Astrocyte of the spinal cord (primary cell): ENCODE measurements around the gene STAC2.

ENCODE experiments used
- DNase-seq: peaks from one replicate; pipeline ENCODE4 v3.0.0; 2011; ENCODE audit warnings: low read depth, low spot score
- H3K4me3 ChIP-seq: 2 replicates; pipeline ENCODE4 v1.5.1; 2011; ENCODE audit warnings: low read depth, mild to moderate bottlenecking, low read length, moderate library complexity
- in situ Hi-C: cut with HindIII; loops from 2 replicates; pipeline ENCODE4 v1.10.0; 2017; ENCODE audit warnings: low sequenced_read_pairs
- TF ChIP-seq, protein P1 (sequence below): IDR thresholded peaks from 2 replicates; pipeline ENCODE4 v1.5.1; 2012; ENCODE audit warnings: low read depth, mild to moderate bottlenecking, low read length, inconsistent platforms

The STAC2 gene

GRCh38 chr17:39222151-39222550, 3.6 kb downstream of the STAC2 start:
- DNase-seq = no peak
- in situ Hi-C loops = no loop called here

DNA sequence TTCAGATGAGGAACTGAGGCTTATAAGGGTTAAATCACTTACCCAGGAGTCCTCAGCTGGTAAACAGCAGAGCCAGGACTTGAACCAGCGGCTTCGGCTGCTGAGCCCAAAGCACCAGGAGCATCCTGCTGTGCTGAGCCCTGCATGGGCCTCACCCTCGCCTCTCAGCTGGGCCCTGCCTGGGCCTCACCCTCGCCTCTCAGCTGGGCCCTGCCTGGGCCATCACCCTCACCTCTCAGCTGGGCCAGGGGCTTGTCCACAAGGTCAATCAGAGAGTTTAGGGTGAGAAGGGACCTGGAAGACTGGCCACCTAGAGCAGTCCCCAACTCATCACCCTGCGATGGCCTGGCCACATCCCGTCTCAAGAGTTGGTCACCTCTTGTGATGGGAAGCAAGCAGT, 4.2 kb downstream of the STAC2 start:
- DNase-seq = no peak
- TF ChIP-seq, protein P1, sequence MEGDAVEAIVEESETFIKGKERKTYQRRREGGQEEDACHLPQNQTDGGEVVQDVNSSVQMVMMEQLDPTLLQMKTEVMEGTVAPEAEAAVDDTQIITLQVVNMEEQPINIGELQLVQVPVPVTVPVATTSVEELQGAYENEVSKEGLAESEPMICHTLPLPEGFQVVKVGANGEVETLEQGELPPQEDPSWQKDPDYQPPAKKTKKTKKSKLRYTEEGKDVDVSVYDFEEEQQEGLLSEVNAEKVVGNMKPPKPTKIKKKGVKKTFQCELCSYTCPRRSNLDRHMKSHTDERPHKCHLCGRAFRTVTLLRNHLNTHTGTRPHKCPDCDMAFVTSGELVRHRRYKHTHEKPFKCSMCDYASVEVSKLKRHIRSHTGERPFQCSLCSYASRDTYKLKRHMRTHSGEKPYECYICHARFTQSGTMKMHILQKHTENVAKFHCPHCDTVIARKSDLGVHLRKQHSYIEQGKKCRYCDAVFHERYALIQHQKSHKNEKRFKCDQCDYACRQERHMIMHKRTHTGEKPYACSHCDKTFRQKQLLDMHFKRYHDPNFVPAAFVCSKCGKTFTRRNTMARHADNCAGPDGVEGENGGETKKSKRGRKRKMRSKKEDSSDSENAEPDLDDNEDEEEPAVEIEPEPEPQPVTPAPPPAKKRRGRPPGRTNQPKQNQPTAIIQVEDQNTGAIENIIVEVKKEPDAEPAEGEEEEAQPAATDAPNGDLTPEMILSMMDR = no peak
- no peak overlapping the region for H3K4me3 ChIP-seq
- in situ Hi-C loops = no loop called here

More at GRCh38 chr17:39222151-39222550, 3.6 kb downstream of the STAC2 start:
- no peak overlapping the region for H3K4me3 ChIP-seq
- TF ChIP-seq, protein P1 = no peak

- in situ Hi-C loops = no loop called here
- no peak for DNase-seq
Observed at GRCh38 chr17:39219647-39220154, 6.0 kb downstream of the STAC2 start.

GRCh38 chr17:39218906-39219305, 6.8 kb downstream of the STAC2 start:
- no peak overlapping the region for H3K4me3 ChIP-seq
- in situ Hi-C loops = no loop called here
- no peak for DNase-seq
- TF ChIP-seq, protein P1 = no peak

More at GRCh38 chr17:39219647-39220154, 6.0 kb downstream of the STAC2 start:
- H3K4me3 ChIP-seq = no peak overlapping the region
- TF ChIP-seq, protein P1 = no peak

DNA sequence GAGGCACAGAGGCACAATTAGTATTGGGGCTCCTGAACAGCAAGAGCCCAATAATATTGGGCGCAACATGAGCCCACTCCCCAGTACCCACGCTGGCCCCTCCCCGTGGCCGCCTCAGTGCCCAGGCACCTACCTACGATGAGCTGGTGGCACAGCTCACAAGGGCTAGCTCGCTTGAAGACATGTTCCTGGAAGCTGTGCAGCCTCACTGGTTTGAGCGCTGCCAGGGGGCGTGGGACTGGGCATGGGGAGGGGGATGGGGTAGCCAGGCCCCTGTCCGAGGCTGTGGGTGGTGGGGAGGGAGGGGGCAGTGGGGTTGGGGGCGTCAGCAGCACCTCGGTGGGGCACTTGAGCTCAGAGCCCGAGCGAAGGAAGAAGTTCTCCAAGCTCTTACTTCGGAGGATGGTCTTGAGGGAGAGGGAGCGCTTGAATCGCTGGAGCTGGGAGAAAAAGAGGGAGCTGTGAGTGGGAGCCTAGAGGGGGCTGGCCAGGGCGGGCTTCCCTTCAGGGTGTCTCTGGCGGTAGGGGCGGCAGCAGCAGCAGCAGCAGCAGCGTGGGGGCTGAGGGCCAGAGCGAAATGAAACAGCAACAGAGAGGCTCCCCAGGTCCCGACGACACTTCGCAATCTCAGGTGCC, 7.9 kb downstream of the STAC2 start:
- in situ Hi-C loops = no loop called here
- TF ChIP-seq, protein P1 = no peak
- no peak for DNase-seq
- no peak overlapping the region for H3K4me3 ChIP-seq

DNA sequence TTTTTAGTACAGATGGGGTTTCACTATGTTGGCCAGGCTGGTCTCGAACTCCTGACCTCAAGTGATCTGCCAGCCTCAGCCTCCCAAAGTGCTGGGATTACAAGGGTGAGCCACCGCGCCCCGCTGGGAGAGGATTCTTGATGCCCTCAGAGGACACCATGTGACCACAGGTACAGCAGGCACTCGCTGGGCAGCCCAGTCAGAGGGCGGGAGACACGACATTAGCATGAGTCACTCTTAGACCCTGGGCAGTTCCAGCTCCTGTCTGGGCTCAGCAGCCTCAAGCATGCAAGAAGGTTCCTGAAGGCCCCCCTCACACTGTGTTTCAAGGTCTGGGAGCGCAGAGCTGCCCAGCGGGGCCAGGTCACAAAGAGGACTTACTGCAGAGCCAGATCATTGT, 11.9 kb downstream of the STAC2 start:
- no peak for DNase-seq
- in situ Hi-C loops = no loop called here
- no peak overlapping the region for H3K4me3 ChIP-seq
- TF ChIP-seq, protein P1 = no peak
